Measurements from ENCODE around the gene CFAP47.

GRCh38 chrX:36414056-36414455 is 494.5 kb downstream of the CFAP47 start:
- TF ChIP-seq CTCF (conservative IDR thresholded peaks at IDR 0.05; ENCODE audit: low read length) (no peak), EZH2phosphoT487 (IDR thresholded peaks at IDR 0.05; ENCODE audit: borderline replicate concordance, low read depth, low read length) (no peak)

Measured in OCI-LY7 (cell line).